ENCODE measurements around the gene KLRG1. TPM values are rescaled to one million over a fixed set of nuclear protein-coding genes. Genes with fewer than 3 reads are reported as not detected.

The KLRG1 gene
- polyA plus RNA-seq, 1 of the 3 experiments (the other 2 are of a cell fraction): 5.1 TPM

DNA sequence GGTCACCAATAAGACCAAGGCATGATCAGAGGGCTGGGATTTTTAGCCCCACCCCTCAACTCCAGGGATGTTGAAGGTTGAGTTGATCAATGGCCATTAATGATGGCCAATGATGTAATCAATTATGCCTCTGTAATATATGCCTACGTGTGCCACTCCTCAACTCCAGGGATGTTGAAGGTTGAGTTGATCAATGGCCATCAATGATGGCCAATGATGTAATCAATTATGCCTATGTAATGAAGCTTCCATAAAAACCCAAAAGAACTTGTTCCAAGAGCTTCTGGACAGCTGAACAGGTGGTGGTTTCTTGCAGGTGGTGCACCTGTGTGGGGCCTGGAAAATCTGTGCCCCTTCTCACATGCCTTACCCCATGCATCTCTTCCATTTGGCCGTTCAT lies 33.2 kb downstream of the KLRG1 start:
- TF ChIP-seq, protein P1, sequence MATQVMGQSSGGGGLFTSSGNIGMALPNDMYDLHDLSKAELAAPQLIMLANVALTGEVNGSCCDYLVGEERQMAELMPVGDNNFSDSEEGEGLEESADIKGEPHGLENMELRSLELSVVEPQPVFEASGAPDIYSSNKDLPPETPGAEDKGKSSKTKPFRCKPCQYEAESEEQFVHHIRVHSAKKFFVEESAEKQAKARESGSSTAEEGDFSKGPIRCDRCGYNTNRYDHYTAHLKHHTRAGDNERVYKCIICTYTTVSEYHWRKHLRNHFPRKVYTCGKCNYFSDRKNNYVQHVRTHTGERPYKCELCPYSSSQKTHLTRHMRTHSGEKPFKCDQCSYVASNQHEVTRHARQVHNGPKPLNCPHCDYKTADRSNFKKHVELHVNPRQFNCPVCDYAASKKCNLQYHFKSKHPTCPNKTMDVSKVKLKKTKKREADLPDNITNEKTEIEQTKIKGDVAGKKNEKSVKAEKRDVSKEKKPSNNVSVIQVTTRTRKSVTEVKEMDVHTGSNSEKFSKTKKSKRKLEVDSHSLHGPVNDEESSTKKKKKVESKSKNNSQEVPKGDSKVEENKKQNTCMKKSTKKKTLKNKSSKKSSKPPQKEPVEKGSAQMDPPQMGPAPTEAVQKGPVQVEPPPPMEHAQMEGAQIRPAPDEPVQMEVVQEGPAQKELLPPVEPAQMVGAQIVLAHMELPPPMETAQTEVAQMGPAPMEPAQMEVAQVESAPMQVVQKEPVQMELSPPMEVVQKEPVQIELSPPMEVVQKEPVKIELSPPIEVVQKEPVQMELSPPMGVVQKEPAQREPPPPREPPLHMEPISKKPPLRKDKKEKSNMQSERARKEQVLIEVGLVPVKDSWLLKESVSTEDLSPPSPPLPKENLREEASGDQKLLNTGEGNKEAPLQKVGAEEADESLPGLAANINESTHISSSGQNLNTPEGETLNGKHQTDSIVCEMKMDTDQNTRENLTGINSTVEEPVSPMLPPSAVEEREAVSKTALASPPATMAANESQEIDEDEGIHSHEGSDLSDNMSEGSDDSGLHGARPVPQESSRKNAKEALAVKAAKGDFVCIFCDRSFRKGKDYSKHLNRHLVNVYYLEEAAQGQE (IDR thresholded peaks at IDR 0.05; ENCODE audit: low read depth, low read length): no peak
- TF ChIP-seq EP300 (IDR thresholded peaks at IDR 0.05; ENCODE audit: borderline replicate concordance in 1 of 2, low read depth in 1 of 2, low read length in 1 of 2) (no peak), RCOR1 (IDR thresholded peaks at IDR 0.05; ENCODE audit: low read length) (no peak), JUND (IDR thresholded peaks at IDR 0.05) (no peak), NFIC (IDR thresholded peaks at IDR 0.05; ENCODE audit: borderline replicate concordance) (no peak), MAX (IDR thresholded peaks at IDR 0.05; ENCODE audit: low read depth) (no peak)
- no peak for DNase-seq
- H3K27ac ChIP-seq (ENCODE audit: low read depth in 2 of 2, low read length in 1 of 2): no peak overlapping the region
- no peak overlapping the region for H3K9ac ChIP-seq
- no peaks in the 10 kb centered on the region for H3K9me3 ChIP-seq
- H3K4me3 ChIP-seq (ENCODE audit: low read depth in 2 of 2, low read length in 1 of 2): no peak overlapping the region
- no peaks in the 10 kb centered on the region for H3K27me3 ChIP-seq (ENCODE audit: insufficient read depth)
- H3K4me2 ChIP-seq: no peak overlapping the region
- ChIA-PET CTCF (interaction anchor here (0.8 to 2.5 kb wide), 2 partner anchors 16 to 19 kb away, joined by 3 to 11 read pairs; no protein-coding TSS in a partner anchor), POLR2A (no interaction called here)
- no peaks in the 10 kb centered on the region for H3K36me3 ChIP-seq (replicated peaks in 1 of 2; ENCODE audit: control insufficient read depth in 1 of 2, insufficient read depth in 2 of 2, low read length in 1 of 2)
- no peak overlapping the region for H2AFZ ChIP-seq (ENCODE audit: low read depth)
- WGBS (ENCODE audit: low lambda C conversion rate): 21% methylated on average over 2 of the region's 2 CpGs
- H3K79me2 ChIP-seq (ENCODE audit: insufficient read depth): no peaks in the 10 kb centered on the region
- H3F3A ChIP-seq (replicated peaks; ENCODE audit: insufficient read depth): no peaks in the 10 kb centered on the region
- H4K20me1 ChIP-seq (ENCODE audit: insufficient read depth): no peaks in the 10 kb centered on the region
- H3K9me2 ChIP-seq: no peaks in the 10 kb centered on the region
- H3K4me1 ChIP-seq (ENCODE audit: control insufficient read depth in 1 of 2, insufficient read depth in 2 of 2, low read depth in 1 of 2, low read length in 1 of 2): no peaks in the 10 kb centered on the region

GRCh38 chr12:9024512-9024911 lies 35.2 kb downstream of the KLRG1 start:
- H2AFZ ChIP-seq (ENCODE audit: low read depth): no peak overlapping the region
- no peaks in the 10 kb centered on the region for H3K9me2 ChIP-seq
- H3K4me2 ChIP-seq: no peak overlapping the region
- 69% methylated on average over 2 of the region's 2 CpGs for whole genome bisulfite sequencing (ENCODE audit: low lambda C conversion rate)
- no peaks in the 10 kb centered on the region for H4K20me1 ChIP-seq (ENCODE audit: insufficient read depth)
- no peak overlapping the region for H3K27ac ChIP-seq (ENCODE audit: low read depth in 2 of 2, low read length in 1 of 2)
- TF ChIP-seq GATA2 (CRISPR knock-in tag; IDR thresholded peaks at IDR 0.05) (no peak), JUND (IDR thresholded peaks at IDR 0.05) (no peak), MXI1 (IDR thresholded peaks at IDR 0.05; ENCODE audit: low read depth, low read length) (no peak), RFX5 (IDR thresholded peaks at IDR 0.05; ENCODE audit: low read length) (no peak), USF1 (IDR thresholded peaks at IDR 0.05; ENCODE audit: borderline replicate concordance, low read depth) (no peak), EP300 (IDR thresholded peaks at IDR 0.05; ENCODE audit: borderline replicate concordance in 1 of 2, low read depth in 1 of 2, low read length in 1 of 2) (no peak), FOXJ3 (CRISPR knock-in tag; IDR thresholded peaks at IDR 0.05) (no peak)
- TF ChIP-seq, protein P2, sequence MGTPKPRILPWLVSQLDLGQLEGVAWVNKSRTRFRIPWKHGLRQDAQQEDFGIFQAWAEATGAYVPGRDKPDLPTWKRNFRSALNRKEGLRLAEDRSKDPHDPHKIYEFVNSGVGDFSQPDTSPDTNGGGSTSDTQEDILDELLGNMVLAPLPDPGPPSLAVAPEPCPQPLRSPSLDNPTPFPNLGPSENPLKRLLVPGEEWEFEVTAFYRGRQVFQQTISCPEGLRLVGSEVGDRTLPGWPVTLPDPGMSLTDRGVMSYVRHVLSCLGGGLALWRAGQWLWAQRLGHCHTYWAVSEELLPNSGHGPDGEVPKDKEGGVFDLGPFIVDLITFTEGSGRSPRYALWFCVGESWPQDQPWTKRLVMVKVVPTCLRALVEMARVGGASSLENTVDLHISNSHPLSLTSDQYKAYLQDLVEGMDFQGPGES (IDR thresholded peaks at IDR 0.05; ENCODE audit: low read depth, low read length): no peak
- TF ChIP-seq, protein P3, sequence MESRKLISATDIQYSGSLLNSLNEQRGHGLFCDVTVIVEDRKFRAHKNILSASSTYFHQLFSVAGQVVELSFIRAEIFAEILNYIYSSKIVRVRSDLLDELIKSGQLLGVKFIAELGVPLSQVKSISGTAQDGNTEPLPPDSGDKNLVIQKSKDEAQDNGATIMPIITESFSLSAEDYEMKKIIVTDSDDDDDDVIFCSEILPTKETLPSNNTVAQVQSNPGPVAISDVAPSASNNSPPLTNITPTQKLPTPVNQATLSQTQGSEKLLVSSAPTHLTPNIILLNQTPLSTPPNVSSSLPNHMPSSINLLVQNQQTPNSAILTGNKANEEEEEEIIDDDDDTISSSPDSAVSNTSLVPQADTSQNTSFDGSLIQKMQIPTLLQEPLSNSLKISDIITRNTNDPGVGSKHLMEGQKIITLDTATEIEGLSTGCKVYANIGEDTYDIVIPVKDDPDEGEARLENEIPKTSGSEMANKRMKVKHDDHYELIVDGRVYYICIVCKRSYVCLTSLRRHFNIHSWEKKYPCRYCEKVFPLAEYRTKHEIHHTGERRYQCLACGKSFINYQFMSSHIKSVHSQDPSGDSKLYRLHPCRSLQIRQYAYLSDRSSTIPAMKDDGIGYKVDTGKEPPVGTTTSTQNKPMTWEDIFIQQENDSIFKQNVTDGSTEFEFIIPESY (IDR thresholded peaks at IDR 0.05; ENCODE audit: borderline replicate concordance, low read depth): no peak
- TF ChIP-seq, protein P4, sequence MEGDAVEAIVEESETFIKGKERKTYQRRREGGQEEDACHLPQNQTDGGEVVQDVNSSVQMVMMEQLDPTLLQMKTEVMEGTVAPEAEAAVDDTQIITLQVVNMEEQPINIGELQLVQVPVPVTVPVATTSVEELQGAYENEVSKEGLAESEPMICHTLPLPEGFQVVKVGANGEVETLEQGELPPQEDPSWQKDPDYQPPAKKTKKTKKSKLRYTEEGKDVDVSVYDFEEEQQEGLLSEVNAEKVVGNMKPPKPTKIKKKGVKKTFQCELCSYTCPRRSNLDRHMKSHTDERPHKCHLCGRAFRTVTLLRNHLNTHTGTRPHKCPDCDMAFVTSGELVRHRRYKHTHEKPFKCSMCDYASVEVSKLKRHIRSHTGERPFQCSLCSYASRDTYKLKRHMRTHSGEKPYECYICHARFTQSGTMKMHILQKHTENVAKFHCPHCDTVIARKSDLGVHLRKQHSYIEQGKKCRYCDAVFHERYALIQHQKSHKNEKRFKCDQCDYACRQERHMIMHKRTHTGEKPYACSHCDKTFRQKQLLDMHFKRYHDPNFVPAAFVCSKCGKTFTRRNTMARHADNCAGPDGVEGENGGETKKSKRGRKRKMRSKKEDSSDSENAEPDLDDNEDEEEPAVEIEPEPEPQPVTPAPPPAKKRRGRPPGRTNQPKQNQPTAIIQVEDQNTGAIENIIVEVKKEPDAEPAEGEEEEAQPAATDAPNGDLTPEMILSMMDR (IDR thresholded peaks at IDR 0.05): no peak
- no peaks in the 10 kb centered on the region for H3K79me2 ChIP-seq (ENCODE audit: insufficient read depth)
- no peak overlapping the region for H3K4me3 ChIP-seq (ENCODE audit: low read depth in 2 of 2, low read length in 1 of 2)
- H3K9ac ChIP-seq: no peak overlapping the region
- no peaks in the 10 kb centered on the region for H3K4me1 ChIP-seq (ENCODE audit: control insufficient read depth in 1 of 2, insufficient read depth in 2 of 2, low read depth in 1 of 2, low read length in 1 of 2)
- no peaks in the 10 kb centered on the region for H3K36me3 ChIP-seq (replicated peaks in 1 of 2; ENCODE audit: control insufficient read depth in 1 of 2, insufficient read depth in 2 of 2, low read length in 1 of 2)
- ChIA-PET CTCF (interaction anchor here (1.0 to 1.8 kb wide), 2 partner anchors 14 to 25 kb away, joined by 4 to 6 read pairs; no protein-coding TSS in a partner anchor), POLR2A (interaction anchor here (0.7 kb wide), 1 partner anchor 75 kb away, joined by 3 read pairs; no protein-coding TSS in a partner anchor)
- DNase-seq: no peak
- H3K27me3 ChIP-seq (ENCODE audit: insufficient read depth): no peaks in the 10 kb centered on the region
- H3F3A ChIP-seq (replicated peaks; ENCODE audit: insufficient read depth): no peaks in the 10 kb centered on the region
- no peaks in the 10 kb centered on the region for H3K9me3 ChIP-seq
